ENCODE data around the gene LRFN5. TPM values are rescaled to one million over a fixed set of nuclear protein-coding genes. Genes with fewer than 3 reads are reported as not detected.

LRFN5 gene
- polyA plus RNA-seq, 1 experiment, result 3.3 TPM

DNA sequence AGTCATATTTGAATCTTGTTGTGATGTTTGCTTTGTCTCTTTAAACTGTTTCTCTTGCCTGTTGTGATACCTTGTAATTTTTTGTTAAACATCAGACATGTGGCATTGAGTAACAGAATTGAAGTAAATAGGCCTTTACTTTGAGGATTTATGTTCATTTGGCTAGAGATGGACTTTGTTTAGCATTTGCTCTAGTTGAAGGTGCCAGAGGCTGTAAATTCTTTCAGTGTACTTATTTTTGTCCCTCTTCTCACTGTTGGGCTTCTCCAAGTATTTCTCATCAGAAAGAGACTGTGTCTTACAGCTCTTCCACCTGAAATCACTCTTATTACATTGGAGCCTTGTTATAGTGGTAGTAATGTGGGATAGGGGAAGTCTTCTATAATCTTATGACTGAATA, 175.8 kb downstream of the LRFN5 start:
- ChIA-PET POLR2A (no interaction called here), CTCF (no interaction called here)
- no peak overlapping the region for H3K4me3 ChIP-seq (ENCODE audit: low read depth, low read length)
- H3K27me3 ChIP-seq (ENCODE audit: control insufficient read depth, insufficient read depth, low read length), result no peaks in the 10 kb centered on the region
- H3K27ac ChIP-seq (ENCODE audit: low read depth, low read length), result no peak overlapping the region
- TF ChIP-seq, protein P1, sequence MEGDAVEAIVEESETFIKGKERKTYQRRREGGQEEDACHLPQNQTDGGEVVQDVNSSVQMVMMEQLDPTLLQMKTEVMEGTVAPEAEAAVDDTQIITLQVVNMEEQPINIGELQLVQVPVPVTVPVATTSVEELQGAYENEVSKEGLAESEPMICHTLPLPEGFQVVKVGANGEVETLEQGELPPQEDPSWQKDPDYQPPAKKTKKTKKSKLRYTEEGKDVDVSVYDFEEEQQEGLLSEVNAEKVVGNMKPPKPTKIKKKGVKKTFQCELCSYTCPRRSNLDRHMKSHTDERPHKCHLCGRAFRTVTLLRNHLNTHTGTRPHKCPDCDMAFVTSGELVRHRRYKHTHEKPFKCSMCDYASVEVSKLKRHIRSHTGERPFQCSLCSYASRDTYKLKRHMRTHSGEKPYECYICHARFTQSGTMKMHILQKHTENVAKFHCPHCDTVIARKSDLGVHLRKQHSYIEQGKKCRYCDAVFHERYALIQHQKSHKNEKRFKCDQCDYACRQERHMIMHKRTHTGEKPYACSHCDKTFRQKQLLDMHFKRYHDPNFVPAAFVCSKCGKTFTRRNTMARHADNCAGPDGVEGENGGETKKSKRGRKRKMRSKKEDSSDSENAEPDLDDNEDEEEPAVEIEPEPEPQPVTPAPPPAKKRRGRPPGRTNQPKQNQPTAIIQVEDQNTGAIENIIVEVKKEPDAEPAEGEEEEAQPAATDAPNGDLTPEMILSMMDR (IDR thresholded peaks at IDR 0.05; ENCODE audit: low read depth, low read length), result no peak
- no peaks in the 10 kb centered on the region for H3K9me3 ChIP-seq (ENCODE audit: control insufficient read depth, insufficient read depth, low read length)
- DNase-seq (ENCODE audit: low read depth, low spot score), result no peak

DNA sequence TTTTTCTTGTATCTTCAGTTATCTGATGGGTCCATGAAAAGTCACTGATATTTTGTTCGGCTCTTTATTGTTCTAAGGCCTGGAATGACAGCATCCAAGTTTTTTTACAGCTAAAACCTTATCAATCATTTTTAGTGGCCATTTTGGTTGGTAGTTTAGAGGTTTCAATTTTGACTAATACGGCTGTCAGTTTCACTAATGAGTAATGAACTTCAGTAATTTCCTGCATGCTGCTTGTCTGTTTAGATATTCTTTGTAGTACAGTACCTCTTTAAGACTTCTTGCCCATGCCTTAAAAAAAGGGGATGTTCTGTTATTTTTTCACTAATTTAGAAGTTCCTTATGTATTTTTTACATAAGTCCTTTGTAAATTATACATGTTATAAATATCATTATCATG, 176.7 kb downstream of the LRFN5 start:
- TF ChIP-seq, protein P1 (IDR thresholded peaks at IDR 0.05; ENCODE audit: low read depth, low read length), result no peak
- ChIA-PET CTCF (no interaction called here), POLR2A (no interaction called here)
- no peak overlapping the region for H3K4me3 ChIP-seq (ENCODE audit: low read depth, low read length)
- no peak overlapping the region for H3K27ac ChIP-seq (ENCODE audit: low read depth, low read length)
- no peaks in the 10 kb centered on the region for H3K9me3 ChIP-seq (ENCODE audit: control insufficient read depth, insufficient read depth, low read length)
- DNase-seq (ENCODE audit: low read depth, low spot score), result no peak
- H3K27me3 ChIP-seq (ENCODE audit: control insufficient read depth, insufficient read depth, low read length), result no peaks in the 10 kb centered on the region

DNA sequence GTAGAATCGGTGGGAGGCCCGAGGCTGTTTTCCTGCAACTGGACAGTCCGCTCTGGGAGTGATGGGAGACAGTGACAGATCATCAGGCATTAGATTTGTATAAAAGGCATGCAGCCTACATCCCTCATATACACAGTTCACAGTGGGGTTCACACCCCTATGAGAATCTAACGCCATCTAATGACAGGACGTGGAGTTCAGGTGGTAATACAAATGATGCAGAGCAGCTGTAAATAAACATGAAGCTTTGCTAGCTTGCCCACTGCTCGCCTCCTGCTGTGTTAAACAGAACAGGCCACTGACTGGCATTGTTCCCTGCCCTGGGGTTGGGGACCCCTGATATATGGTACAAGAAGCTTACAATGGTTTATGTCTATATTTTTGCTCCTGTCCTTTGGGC, 179.0 kb downstream of the LRFN5 start:
- ChIA-PET POLR2A (no interaction called here), CTCF (no interaction called here)

DNA sequence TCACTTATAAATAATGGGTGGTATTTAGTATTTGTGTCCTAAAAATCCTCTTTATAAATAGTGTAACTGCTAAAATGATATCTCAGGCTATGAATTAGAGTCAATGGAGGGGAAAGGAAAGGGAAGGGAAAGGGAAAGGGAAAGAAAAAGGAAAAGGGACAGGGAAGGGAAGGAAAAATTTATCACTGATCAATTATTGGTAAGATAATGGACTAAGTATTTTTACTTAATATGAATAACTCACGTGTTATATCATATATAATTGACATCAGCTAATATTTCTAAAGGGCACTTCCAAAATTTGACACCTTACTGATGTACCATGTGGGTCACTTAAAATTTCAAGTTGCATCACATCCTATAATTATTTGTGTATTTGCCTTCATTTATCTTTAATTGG, 193.1 kb downstream of the LRFN5 start:
- TF ChIP-seq, protein P1 (IDR thresholded peaks at IDR 0.05; ENCODE audit: low read depth, low read length), result no peak
- ChIA-PET CTCF (no interaction called here), POLR2A (no interaction called here)
- no peaks in the 10 kb centered on the region for H3K9me3 ChIP-seq (ENCODE audit: control insufficient read depth, insufficient read depth, low read length)
- DNase-seq (ENCODE audit: low read depth, low spot score), result no peak
- no peaks in the 10 kb centered on the region for H3K27me3 ChIP-seq (ENCODE audit: control insufficient read depth, insufficient read depth, low read length)
- no peak overlapping the region for H3K4me3 ChIP-seq (ENCODE audit: low read depth, low read length)
- no peak overlapping the region for H3K27ac ChIP-seq (ENCODE audit: low read depth, low read length)

More for the DNA sequence above, 179.0 kb downstream of the LRFN5 start:
- Histone ChIP-seq H3K27ac (ENCODE audit: low read depth, low read length) (no peak overlapping the region), H3K4me3 (ENCODE audit: low read depth, low read length) (no peak overlapping the region), H3K27me3 (ENCODE audit: control insufficient read depth, insufficient read depth, low read length) (no peaks in the 10 kb centered on the region), H3K9me3 (ENCODE audit: control insufficient read depth, insufficient read depth, low read length) (no peaks in the 10 kb centered on the region)
- DNase-seq (ENCODE audit: low read depth, low spot score), result no peak
- TF ChIP-seq, protein P1 (IDR thresholded peaks at IDR 0.05; ENCODE audit: low read depth, low read length), result no peak

DNA sequence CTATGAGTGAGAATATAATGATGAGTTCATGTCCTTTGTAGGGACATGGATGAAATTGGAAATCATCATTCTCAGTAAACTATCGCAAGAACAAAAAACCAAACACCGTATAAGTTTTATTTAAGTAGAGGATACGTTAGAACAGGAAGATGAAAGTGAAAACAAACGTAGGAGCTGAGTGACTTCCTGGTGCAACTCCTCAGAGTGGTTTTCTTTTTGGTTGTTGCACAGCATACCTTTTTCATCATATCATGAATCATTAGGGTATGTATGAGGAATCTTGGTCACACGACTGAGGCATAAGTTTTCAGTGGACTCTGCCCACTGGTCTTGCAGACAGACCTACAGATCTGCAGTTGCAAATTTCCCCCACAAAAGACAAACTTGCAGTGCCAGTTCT, 199.0 kb downstream of the LRFN5 start:
- Histone ChIP-seq H3K9me3 (ENCODE audit: control insufficient read depth, insufficient read depth, low read length) (no peaks in the 10 kb centered on the region), H3K27ac (ENCODE audit: low read depth, low read length) (no peak overlapping the region), H3K27me3 (ENCODE audit: control insufficient read depth, insufficient read depth, low read length) (no peaks in the 10 kb centered on the region), H3K4me3 (ENCODE audit: low read depth, low read length) (no peak overlapping the region)
- ChIA-PET POLR2A (no interaction called here), CTCF (interaction anchor here (0.5 kb wide), 1 partner anchor 71 kb away, joined by 3 read pairs; no protein-coding TSS in a partner anchor)
- TF ChIP-seq, protein P1 (IDR thresholded peaks at IDR 0.05; ENCODE audit: low read depth, low read length), result no peak
- DNase-seq (ENCODE audit: low read depth, low spot score), result no peak
